CD4-positive, alpha-beta T cell (primary cell): ENCODE measurements around the gene KRTAP4-9. TPM values are rescaled to one million over a fixed set of nuclear protein-coding genes. Genes with fewer than 3 reads are reported as not detected.
"Not testable (repeated sequence)": the region's sequence is repeated elsewhere in the genome, so short reads cannot be mapped to it uniquely, and the experiment has no call there.

ENCODE experiments used
- ATAC-seq: fragments of 200-7000 bp; cut with Tn5 transposase; one replicate; pipeline ENCODE4 v1.10.0; 2022; ENCODE audit warnings: mild to moderate bottlenecking; ENCODE audit not compliant: poor library complexity
- CTCF ChIA-PET: fragments of 350-600 bp; sonication (Branson Sonifier 250); formaldehyde crosslinking; loops from one replicate; lab custom pipeline; 2021; ENCODE audit warnings: antibody characterized with exemption, inconsistent platforms; lab: Charles Lee
- POLR2A ChIA-PET: fragments of 350-600 bp; sonication (Branson Sonifier 250); formaldehyde crosslinking; loops from one replicate; lab custom pipeline; 2021; ENCODE audit warnings: antibody characterized with exemption, inconsistent platforms; lab: Charles Lee
- DNase-seq, 14 experiments: peaks; one replicate each; pipeline ENCODE4 v3.0.0-alpha.2; 2013 to 2020; ENCODE audit warnings: mixed read lengths in 2 of 14
- H3K27ac ChIP-seq, 2 donors: one replicate each; pipeline versions ENCODE4 v1.5.1 to v1.7.0; 2013; ENCODE audit warnings: low read length in 2 of 2, low read depth in 1 of 2, mild to moderate bottlenecking in 1 of 2
- H3K27me3 ChIP-seq, 2 experiments: 1 replicate in 1 of 2; 2 replicates in 1 of 2; pipeline versions ENCODE4 v1.6.1 to v1.7.0; 2013; ENCODE audit warnings: low read length in 2 of 2, control low read depth in 1 of 2, mild to moderate bottlenecking in 1 of 2, moderate library complexity in 1 of 2; ENCODE audit not compliant: insufficient read depth in 2 of 2, control insufficient read depth in 1 of 2
- H3K36me3 ChIP-seq: one replicate; pipeline ENCODE4 v1.6.1; 2013; ENCODE audit warnings: low read length, control low read depth; ENCODE audit not compliant: insufficient read depth
- H3K4me1 ChIP-seq: one replicate; pipeline ENCODE4 v1.6.1; 2013; ENCODE audit warnings: low read length, control low read depth; ENCODE audit not compliant: insufficient read depth
- H3K4me3 ChIP-seq: one replicate; pipeline ENCODE4 v1.5.1; 2013; ENCODE audit warnings: mild to moderate bottlenecking, low read length, moderate library complexity
- H3K9me3 ChIP-seq, 2 experiments: 1 replicate in 1 of 2; 2 replicates in 1 of 2; pipeline versions ENCODE4 v1.6.1 to v1.7.0; 2013; ENCODE audit warnings: low read length in 2 of 2, mild to moderate bottlenecking in 2 of 2, control low read depth in 1 of 2, moderate library complexity in 1 of 2; ENCODE audit not compliant: control insufficient read depth in 1 of 2, insufficient read depth in 1 of 2
- H3K27ac Mint-ChIP-seq: one replicate; pipeline ENCODE4 v1.8.0; 2020; ENCODE audit warnings: mixed read lengths
- H3K27me3 Mint-ChIP-seq: one replicate; pipeline ENCODE4 v1.8.0; 2021; ENCODE audit warnings: mixed read lengths
- H3K36me3 Mint-ChIP-seq: one replicate; pipeline ENCODE4 v1.8.0; 2021; ENCODE audit warnings: low read depth, mixed read lengths
- H3K4me1 Mint-ChIP-seq: one replicate; pipeline ENCODE4 v1.8.0; 2021; ENCODE audit warnings: low read depth, mixed read lengths
- H3K4me3 Mint-ChIP-seq: one replicate; pipeline ENCODE4 v1.8.0; 2020; ENCODE audit warnings: mild to moderate bottlenecking, mixed read lengths
- H3K9me3 Mint-ChIP-seq: one replicate; pipeline ENCODE4 v1.8.0; 2020; ENCODE audit warnings: mixed read lengths
- CTCF ChIP-seq: fragments of 200-600 bp; IDR thresholded peaks from one replicate; pipeline ENCODE4 v1.8.0; 2022; ENCODE audit warnings: antibody characterized with exemption, mild to moderate bottlenecking
- intact Hi-C, 2 experiments: fragments of 100-400 bp; cut with DNase I in 1 of 2; cut with micrococcal nuclease in 1 of 2; formaldehyde crosslinking; loops; one replicate each; pipeline versions ENCODE4 v1.15.1 to v1.9.0; 2023 to 2025; cut with DNase I, micrococcal nuclease
- total RNA-seq, 174 experiments: library from RNA in 2 of 174; stranded (reverse) in 2 of 174; gene quantifications; one replicate each; pipeline ENCODE4 v1.2.3 and lab custom pipeline; 2021 to 2026

Gene KRTAP4-9
- total RNA-seq, 2 experiments from 2014 or later, result not detected

GRCh38 chr17:41064301-41064700 lies 40.9 kb upstream of the KRTAP4-9 start:
- no peak overlapping the region for H3K27ac ChIP-seq
- H3K27ac Mint-ChIP-seq, result no peak overlapping the region
- H3K4me3 Mint-ChIP-seq, result no peak overlapping the region
- no peaks in the 10 kb centered on the region for H3K4me1 ChIP-seq
- peaks cover 39% of the 10 kb centered on the region for H3K27me3 Mint-ChIP-seq
- no peaks in the 10 kb centered on the region for H3K4me1 Mint-ChIP-seq
- no peaks in the 10 kb centered on the region for H3K36me3 ChIP-seq
- H3K36me3 Mint-ChIP-seq, result no peaks in the 10 kb centered on the region
- peaks cover 0 to 10% of the 10 kb centered on the region in 2 experiments for H3K27me3 ChIP-seq
- intact Hi-C loops, result no loop called here
- no peak for ATAC-seq
- DNase-seq, result no peak
- ChIA-PET CTCF (no interaction called here), POLR2A (no interaction called here)
- H3K9me3 ChIP-seq, result no peaks in the 10 kb centered on the region
- no peak for TF ChIP-seq CTCF
- H3K9me3 Mint-ChIP-seq, result no peaks in the 10 kb centered on the region
- H3K4me3 ChIP-seq, result no peak overlapping the region

GRCh38 chr17:41065016-41065689 lies 40.0 kb upstream of the KRTAP4-9 start:
- H3K4me3 Mint-ChIP-seq, CTCF ChIA-PET, POLR2A ChIA-PET, H3K36me3 Mint-ChIP-seq, DNase-seq, H3K9me3 Mint-ChIP-seq, intact Hi-C loops, H3K36me3 ChIP-seq, H3K27ac ChIP-seq, H3K4me3 ChIP-seq, H3K27ac Mint-ChIP-seq, ATAC-seq, H3K4me1 ChIP-seq, H3K9me3 ChIP-seq, H3K4me1 Mint-ChIP-seq: not testable (repeated sequence)
- peaks cover 33% of the 10 kb centered on the region for H3K27me3 Mint-ChIP-seq
- peaks cover 0 to 10% of the 10 kb centered on the region in 2 experiments for H3K27me3 ChIP-seq

GRCh38 chr17:41065829-41066624 lies 39.2 kb upstream of the KRTAP4-9 start, which contains the start of gene KRTAP2-4:
Gene KRTAP2-4, minus strand, starts transcription at chr17:41065879. Its CDS starts 34 bp downstream, at chr17:41065845.
- H3K27ac ChIP-seq, result no peak within 1 kb of the TSS
- POLR2A ChIA-PET, result no interaction called here
- DNase-seq (no peak), ATAC-seq (no peak)
- no peaks in the 10 kb centered on the region for H3K9me3 ChIP-seq
- CTCF ChIA-PET, result no interaction called here
- Mint-ChIP-seq H3K36me3 (no peaks in the 10 kb centered on the region), H3K9me3 (no peaks in the 10 kb centered on the region), H3K4me1 (no peaks in the 10 kb centered on the region), H3K27ac (no peak within 1 kb of the TSS), H3K4me3 (no peak within 1 kb of the TSS), H3K27me3 (peaks cover 24% of the 10 kb centered on the region)
- H3K4me3 ChIP-seq, result no peak within 1 kb of the TSS
- H3K27me3 ChIP-seq, result peaks cover 0 to 6% of the 10 kb centered on the region in 2 experiments
- H3K4me1 ChIP-seq, result no peaks in the 10 kb centered on the region
- intact Hi-C loops, result no loop called here
- TF ChIP-seq CTCF, result no peak
- no peaks in the 10 kb centered on the region for H3K36me3 ChIP-seq
